ENCODE data around the gene EPN1. TPM values are rescaled to one million over a fixed set of nuclear protein-coding genes. Genes with fewer than 3 reads are reported as not detected.

The EPN1 gene
- total RNA-seq, 1 donor from 2014 or later, result 151 TPM

DNA sequence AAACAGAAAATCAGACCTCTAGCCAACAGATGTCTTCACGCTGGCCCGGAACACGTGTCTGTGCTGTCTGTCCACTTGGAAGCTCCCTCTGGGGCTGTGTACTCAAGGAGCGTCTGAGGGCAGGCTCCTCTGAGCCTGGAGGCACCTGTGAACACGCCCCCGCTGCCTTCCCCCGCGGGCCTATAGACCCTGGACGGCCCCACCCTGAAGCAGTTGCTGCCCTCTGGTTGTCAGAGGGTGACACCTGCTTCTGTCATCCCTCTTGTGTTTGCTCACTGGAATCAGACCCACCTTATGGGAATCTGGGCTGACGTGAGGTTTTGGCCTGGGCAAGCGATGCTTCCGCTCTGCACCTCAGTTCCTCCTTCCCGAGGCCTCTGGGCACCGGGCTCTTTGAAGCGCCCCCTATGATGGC lies 19.2 kb downstream of the EPN1 start:
- TF ChIP-seq CTCF (conservative IDR thresholded peaks at IDR 0.05; ENCODE audit: low read depth, low read length), result no peak
- no peak overlapping the region for H3K4me3 ChIP-seq (ENCODE audit: low read depth, low read length)
- no peak for DNase-seq (ENCODE audit: low read depth)

- H3K4me3 ChIP-seq (ENCODE audit: low read depth, low read length), result no peak overlapping the region
- no peak for TF ChIP-seq CTCF (conservative IDR thresholded peaks at IDR 0.05; ENCODE audit: low read depth, low read length)
- DNase-seq (ENCODE audit: low read depth), result no peak
Measured at GRCh38 chr19:55694656-55695491, 19.8 kb downstream of the EPN1 start.

DNA sequence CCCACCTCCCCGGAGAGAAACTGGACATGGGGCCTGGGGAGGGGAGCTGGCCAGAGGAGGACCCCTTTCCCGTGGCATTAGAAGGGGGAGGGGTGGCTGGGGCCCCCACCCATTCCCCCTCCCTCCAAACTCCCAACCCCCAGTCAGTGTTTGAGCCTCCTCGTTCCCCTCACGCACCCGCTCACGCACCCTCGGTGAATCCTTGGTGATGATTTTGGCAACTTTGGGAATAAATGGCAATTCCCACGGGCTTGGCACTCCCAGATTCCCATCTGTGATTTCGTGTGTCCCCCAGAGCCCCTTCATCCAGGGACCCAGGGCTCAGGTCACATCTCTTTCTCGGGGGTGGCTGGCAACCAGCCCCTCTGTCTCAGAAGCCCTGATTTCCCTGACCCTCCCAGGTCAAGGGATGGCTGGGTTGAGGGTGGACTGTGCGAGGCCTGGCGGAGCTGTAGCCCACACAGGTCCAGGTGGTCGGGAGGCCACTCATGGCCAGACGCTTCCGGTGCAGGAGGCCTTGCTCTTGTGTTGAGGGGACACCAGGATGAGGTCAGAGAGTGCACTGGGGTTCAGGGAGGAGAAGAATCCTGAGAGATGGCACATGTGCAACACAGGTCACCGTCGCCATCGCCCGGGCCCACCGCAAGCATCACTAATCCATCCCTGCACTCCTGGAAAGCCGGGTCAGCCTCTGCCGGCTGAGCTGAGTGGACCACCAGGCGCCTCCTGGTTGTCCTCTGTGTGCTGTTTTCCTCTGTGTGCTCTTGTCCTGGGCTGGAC lies 20.7 kb downstream of the EPN1 start:
- DNase-seq (ENCODE audit: low read depth), result no peak
- no peak for TF ChIP-seq CTCF (conservative IDR thresholded peaks at IDR 0.05; ENCODE audit: low read depth, low read length)
- H3K4me3 ChIP-seq (ENCODE audit: low read depth, low read length), result no peak overlapping the region

GRCh38 chr19:55696301-55697068 lies 21.5 kb downstream of the EPN1 start:
- TF ChIP-seq CTCF (conservative IDR thresholded peaks at IDR 0.05; ENCODE audit: low read depth, low read length), result no peak
- DNase-seq (ENCODE audit: low read depth), result no peak
- H3K4me3 ChIP-seq (ENCODE audit: low read depth, low read length), result no peak overlapping the region

- DNase-seq (ENCODE audit: low read depth), result no peak
- no peak overlapping the region for H3K4me3 ChIP-seq (ENCODE audit: low read depth, low read length)
- no peak for TF ChIP-seq CTCF (conservative IDR thresholded peaks at IDR 0.05; ENCODE audit: low read depth, low read length)
Measured at GRCh38 chr19:55697069-55697440, 22.0 kb downstream of the EPN1 start.

DNA sequence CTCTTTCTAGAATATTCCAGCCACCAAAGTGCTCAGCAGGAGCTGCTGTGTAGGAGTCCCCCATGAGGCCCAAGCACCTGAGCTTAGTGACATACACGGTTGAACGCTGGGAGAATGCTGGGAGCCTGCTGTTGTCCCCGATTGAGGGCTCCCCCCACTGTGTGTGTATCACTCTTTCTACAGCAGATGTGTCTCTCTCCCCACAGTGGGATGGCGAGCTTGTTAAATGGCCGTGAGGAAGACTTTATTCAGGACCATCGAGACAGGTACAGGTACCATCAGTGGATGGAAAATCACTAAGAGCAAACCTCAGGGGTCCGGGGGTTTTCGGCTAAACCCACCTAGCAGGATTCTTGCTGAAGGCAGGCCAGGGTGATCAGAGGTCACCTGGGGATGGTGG lies 22.7 kb downstream of the EPN1 start:
- H3K4me3 ChIP-seq (ENCODE audit: low read depth, low read length), result no peak overlapping the region
- DNase-seq (ENCODE audit: low read depth), result no peak
- TF ChIP-seq CTCF (conservative IDR thresholded peaks at IDR 0.05; ENCODE audit: low read depth, low read length), result no peak

Data from epithelial cell of proximal tubule (primary cell).